Prostate gland (tissue), 2 donors: Measurements from ENCODE around the gene OR52J3.

Source experiments
- POLR2A ChIP-seq: fragments of 450-650 bp; IDR thresholded peaks from one replicate; pipeline ENCODE4 v1.6.1; 2016; ENCODE audit warnings: antibody characterized with exemption, mild to moderate bottlenecking
- POLR2AphosphoS5 ChIP-seq: sonication (generic); formaldehyde crosslinking; IDR thresholded peaks from one replicate; pipeline ENCODE4 v1.6.1; 2017; ENCODE audit warnings: antibody characterized with exemption
- TF ChIP-seq, protein P1 (sequence below), 4 experiments: fragments of 200-600 bp in 2 of 4; fragments of 450-650 bp in 2 of 4; sonication (generic) in 2 of 4; IDR thresholded peaks; 1 replicate in 3 of 4; 2 replicates in 1 of 4; pipeline ENCODE4 v1.5.1; 2016 to 2019; ENCODE audit warnings: antibody characterized with exemption in 4 of 4, mild to moderate bottlenecking in 2 of 4, moderate library complexity in 2 of 4

DNA sequence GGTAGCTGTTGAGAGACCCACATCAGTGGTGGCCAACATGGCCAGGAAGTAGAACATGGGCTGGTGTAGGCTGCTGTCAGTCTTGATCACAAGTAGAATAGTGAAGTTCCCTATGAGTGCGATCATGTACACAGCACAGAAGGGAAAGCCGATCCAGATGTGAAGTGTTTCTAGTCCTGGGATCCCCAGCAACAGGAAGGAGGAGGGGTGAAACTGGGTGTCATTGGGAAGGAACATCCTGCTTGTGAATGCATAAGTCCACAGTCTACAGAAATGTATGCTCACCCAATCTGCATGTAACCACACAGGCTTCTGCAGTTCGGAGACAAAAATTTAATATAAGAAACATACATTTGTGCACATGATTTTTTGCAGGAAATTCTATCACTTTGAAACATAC is 13.1 kb downstream of the OR52J3 start, which contains the start of gene OR52E2:
- TF ChIP-seq, protein P1, sequence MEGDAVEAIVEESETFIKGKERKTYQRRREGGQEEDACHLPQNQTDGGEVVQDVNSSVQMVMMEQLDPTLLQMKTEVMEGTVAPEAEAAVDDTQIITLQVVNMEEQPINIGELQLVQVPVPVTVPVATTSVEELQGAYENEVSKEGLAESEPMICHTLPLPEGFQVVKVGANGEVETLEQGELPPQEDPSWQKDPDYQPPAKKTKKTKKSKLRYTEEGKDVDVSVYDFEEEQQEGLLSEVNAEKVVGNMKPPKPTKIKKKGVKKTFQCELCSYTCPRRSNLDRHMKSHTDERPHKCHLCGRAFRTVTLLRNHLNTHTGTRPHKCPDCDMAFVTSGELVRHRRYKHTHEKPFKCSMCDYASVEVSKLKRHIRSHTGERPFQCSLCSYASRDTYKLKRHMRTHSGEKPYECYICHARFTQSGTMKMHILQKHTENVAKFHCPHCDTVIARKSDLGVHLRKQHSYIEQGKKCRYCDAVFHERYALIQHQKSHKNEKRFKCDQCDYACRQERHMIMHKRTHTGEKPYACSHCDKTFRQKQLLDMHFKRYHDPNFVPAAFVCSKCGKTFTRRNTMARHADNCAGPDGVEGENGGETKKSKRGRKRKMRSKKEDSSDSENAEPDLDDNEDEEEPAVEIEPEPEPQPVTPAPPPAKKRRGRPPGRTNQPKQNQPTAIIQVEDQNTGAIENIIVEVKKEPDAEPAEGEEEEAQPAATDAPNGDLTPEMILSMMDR (IDR thresholded peaks at IDR 0.05), result no peak
- no peak for TF ChIP-seq POLR2AphosphoS5
- no peak for TF ChIP-seq POLR2A
